ENCODE measurements around the gene APOH.

Gene APOH

DNA sequence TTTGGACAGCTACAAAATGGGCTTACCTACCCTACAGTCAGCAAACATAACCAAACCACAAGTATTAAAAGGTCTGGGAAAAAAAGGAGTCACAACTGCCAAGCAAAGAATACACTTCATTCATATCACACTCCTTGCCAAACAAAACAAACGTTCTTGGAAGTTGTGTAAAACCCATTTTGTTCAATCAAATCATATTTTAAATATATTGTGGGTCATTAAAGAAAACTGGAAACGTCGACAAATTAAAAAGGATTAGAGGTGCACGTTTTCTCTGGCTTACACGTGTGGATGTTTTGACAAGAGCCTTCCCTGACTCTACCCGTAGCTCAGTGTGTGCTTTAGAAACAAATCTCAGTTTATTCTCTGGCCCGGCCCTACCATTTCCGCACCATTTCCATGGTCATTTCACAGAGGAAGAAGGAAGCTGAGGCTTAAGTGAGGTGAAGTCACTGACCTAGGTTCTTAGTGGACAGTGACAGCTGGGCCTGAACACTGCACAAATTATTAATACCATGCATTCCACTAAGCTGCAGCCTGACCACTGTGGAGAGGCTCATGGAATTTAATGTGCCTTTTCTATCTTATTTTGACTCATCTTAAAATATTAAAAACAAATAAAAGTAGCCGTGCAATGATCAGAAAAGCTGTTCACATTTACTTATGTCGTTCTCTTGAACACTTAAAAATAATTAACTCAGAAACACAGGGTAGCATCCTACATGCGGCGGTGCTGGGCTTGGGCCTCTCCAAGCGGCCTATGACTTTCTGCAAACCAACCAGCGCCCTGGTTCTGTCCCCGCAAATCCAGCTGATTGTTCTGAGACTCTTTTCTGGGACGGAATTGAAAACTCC, 38.2 kb downstream of the APOH start:
- no peak for DNase-seq

GRCh38 chr17:66187718-66188117, 41.5 kb downstream of the APOH start:
- DNase-seq: no peak

GRCh38 chr17:66185862-66186261, 43.4 kb downstream of the APOH start:
- no peak for DNase-seq

DNA sequence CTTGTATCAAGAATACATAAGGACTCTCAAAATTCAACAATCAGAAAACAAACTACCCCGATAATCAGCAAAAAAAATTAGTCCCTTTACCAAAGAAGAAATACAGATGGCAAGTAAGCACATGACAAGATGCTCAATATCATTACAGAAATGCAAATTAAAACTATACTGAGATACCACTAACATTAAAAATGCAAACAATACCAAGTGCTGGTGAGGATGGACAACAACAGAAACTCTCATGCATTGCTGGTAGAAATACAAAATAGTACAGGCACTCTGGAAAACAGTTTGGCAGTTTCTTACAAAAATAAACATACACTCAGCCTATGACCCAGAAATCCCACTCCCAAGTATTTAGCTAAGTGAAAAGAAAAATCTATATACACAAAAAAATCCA, 44.8 kb downstream of the APOH start:
- no peak for DNase-seq

- DNase-seq: no peak
Observed at GRCh38 chr17:66183529-66183928, 45.7 kb downstream of the APOH start.

DNA sequence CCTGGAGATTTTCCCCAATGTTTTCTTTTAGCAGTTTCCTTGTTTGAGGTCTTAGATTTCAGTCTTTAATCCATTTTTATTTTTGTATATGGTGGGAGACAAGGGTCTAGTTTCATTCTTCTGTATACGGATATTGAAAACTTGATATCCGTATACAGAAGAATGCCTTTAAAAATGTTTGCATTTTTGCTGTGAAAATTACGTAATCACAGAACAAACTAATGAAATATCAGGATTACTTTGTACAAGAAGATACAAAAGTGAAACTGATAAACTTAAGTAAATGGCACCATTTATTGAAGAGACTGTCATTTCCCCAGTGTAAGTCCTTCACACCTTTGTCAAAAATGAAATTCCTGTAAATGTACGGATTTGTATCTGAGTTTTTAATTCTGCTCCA, 50.6 kb downstream of the APOH start:
- DNase-seq: no peak

DNA sequence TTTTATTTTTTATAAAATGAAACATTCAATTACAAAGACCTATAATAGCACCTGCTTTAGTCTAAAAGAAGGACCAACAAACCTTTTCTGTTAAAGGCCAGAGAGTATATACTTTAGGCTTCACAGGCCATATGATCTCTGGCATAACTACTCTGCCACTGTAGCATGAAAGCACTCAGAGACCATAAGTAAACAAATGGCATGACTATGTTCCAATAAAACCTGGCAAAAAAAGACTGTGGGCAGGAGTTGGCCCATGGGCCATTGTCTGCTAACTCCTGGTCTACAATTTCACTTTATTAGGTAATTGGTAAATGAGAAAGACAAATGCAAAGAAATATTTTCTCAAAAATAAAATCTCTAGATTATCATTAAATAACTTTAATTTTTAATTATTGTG, 52.2 kb downstream of the APOH start:
- no peak for DNase-seq

DNA sequence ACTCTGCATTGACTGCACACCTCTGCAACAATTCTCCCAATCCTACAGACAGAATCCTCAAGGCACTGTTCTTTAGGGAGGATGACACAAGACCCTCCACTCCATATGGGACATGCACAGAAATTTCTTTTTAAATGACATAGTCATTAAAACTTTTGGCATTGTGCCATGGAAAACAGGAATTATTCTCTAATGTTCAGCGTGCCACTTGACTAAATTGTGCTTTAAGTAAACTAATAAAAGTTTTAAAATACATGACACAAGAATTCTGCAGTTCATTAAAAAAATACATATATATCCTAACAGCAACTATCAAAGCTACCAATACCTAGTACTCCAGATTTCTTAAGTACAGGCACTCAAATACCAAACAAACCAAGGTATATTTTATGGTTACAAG, 53.3 kb downstream of the APOH start:
- DNase-seq: no peak

- DNase-seq: no peak
Observed at GRCh38 chr17:66172691-66173223, 56.5 kb downstream of the APOH start.

DNA sequence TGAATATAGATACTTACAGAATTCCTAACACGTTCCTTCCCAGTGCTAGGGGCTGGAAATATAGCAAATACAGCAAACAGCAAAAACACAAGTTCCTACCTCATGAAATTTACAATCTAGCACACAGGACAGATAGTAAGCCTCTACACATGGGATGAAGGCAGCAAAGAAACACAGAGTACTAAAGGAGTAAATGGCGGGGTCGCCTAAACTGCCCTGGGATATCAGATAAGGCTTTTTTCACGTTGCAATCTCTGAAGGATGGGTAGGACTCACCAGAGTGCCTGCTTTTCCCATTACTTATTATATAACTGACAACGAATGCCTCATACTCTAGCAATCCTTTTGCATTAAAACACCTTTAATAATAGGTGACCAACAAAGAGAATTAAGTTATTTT, 57.1 kb downstream of the APOH start:
- no peak for DNase-seq

DNA sequence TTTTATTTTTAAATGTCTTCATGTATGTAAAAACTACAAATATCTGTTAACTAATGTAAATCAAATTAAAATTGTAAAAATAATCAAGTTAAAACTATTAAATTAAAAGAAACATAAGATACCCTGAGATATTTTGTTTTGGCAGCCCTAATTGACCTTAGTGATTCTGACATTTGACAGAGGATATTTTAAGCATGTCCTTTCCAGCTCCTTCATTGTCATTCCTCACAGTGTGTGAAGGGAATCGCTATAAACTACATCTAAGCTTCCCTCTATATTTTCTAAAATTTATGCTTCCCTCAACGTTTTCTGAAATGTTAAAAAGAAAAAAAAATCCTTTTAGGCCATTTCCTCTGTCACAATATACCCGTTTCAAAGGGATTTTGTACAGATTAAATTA, 57.5 kb downstream of the APOH start:
- DNase-seq: no peak

GRCh38 chr17:66171172-66171571, 58.0 kb downstream of the APOH start:
- no peak for DNase-seq

DNA sequence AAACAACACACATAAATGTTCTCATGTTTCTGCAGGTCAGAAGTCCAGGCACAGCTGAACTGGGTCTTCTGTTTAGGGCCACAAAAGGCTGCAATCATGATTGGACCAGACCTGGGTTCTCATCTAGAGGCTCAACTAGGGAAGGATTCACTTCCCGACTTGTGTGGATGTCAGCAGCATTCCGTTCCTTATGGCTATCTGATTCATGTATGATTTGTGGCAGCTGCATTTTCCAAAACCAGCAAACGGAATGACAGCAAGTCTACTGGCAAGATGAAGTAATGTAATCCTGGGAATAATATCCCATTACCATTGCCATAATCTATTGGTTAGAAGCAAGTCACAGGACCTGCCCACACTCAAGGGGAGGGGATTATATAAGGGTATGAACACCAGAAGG, 59.4 kb downstream of the APOH start:
- no peak for DNase-seq

- no peak for DNase-seq
Observed at GRCh38 chr17:66167189-66167815, 61.9 kb downstream of the APOH start.

DNA sequence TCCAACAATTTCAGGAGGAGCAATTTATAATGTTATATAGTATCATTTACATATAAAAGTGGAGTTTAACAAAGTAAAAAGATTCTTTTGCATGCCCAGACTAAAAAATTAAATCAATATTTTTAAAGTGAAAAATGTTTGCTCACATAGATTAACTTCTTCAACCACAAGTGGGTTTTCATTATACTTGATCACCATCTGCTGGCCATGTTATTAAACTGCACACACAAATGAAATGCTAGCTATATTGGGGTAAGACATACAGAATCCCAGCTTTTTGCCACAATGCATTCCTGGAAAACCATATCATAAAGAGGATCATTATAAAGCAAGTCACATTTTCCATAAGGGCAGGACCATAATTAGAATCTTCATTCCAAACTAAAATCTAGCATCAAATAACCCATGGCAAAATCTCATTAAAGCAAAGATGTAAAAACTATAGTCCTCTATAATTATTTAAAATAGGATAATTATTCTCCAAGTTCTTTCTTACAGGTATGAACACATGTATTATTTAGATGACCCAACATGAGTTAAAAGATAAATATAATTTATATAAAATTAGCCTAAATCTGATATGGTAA, 63.6 kb downstream of the APOH start:
- DNase-seq: no peak

Data from activated effector memory CD4-positive, alpha-beta T cell treated with anti-CD3 and anti-CD28 coated beads, Interleukin-2, amount 50 U/mL, for 16 hours (primary cell).